PC-3 (cell line): ENCODE results near the gene MAST4.

Experiments used
- CTCF ChIP-seq: fragments of 300-600 bp; sonication (generic); conservative IDR thresholded peaks from 2 replicates; pipeline ENCODE4 v1.5.1; 2017; ENCODE audit warnings: antibody characterized with exemption, low read depth, mild to moderate bottlenecking, low read length
- EZH2 ChIP-seq: fragments of 300-600 bp; sonication (generic); IDR thresholded peaks from one replicate; pipeline ENCODE4 v1.6.1; 2017; ENCODE audit warnings: antibody characterized with exemption, mild to moderate bottlenecking, low read length; ENCODE audit not compliant: unreplicated experiment
- EZH2phosphoT487 ChIP-seq: fragments of 300-600 bp; sonication (generic); IDR thresholded peaks from 2 replicates; pipeline ENCODE4 v1.6.1; 2018; ENCODE audit warnings: mild to moderate bottlenecking, antibody characterized with exemption, low read length, borderline replicate concordance

- TF ChIP-seq EZH2phosphoT487, result no peak
- no peak for TF ChIP-seq CTCF
- no peak for TF ChIP-seq EZH2
Measured at GRCh38 chr5:67203701-67204074, 607.5 kb downstream of the MAST4 start.
